Measurements from ENCODE around the gene ABR. TPM values are rescaled to one million over a fixed set of nuclear protein-coding genes. Genes with fewer than 3 reads are reported as not detected.

The ABR gene
- total and polyA plus RNA-seq, 2 of the 8 experiments (the other 6 are each of a cell fraction or from before 2014, with no cell fraction given): 44.8 to 47.2 TPM

DNA sequence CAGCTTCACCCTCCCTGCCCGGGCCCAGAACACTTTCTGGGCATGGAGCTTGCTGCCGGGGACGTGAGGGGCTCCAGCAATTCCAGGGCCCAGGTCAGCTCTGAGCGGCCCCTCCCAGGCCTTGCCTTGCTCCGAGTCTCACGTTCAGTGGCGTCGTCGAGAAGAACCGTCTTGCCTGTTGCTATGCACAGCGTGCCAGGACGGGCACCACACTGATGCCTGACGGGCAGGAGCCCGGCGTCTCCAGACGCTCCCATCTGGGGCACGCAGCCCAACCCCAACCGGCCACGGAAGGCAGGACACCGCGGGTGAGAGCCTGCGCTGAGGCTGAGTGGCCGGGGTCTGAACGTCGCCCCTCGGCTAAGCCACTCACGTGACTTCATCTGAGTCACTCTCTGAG, 155.7 kb downstream of the ABR start (continued):
- TF ChIP-seq NRF1 (IDR thresholded peaks at IDR 0.05; ENCODE audit: low read depth, low read length): no peak
- no peak for TF ChIP-seq CBX5 (IDR thresholded peaks at IDR 0.05; ENCODE audit: low read depth, low read length)
- no peak for TF ChIP-seq ASH2L (IDR thresholded peaks at IDR 0.05; ENCODE audit: low read length)
